GM12878 (cell line): ENCODE results near the gene TMEM38B. TPM values are rescaled to one million over a fixed set of nuclear protein-coding genes. Genes with fewer than 3 reads are reported as not detected.

ENCODE experiments used
- ATAC-seq: fragments of 200-7000 bp; cut with Tn5 transposase; 3 replicates; pipeline ENCODE4 v1.9.1; 2020; ENCODE audit warnings: mild to moderate bottlenecking, moderate library complexity
- BruUV-seq: library from RNA; stranded (reverse); fragments of 400-500 nt; replicated peaks from 2 replicates; lab custom pipeline; 2021; lab: Mats Ljungman, UMichigan
- CTCF ChIA-PET: fragments of 300-600 bp; sonication (Branson Sonifier 250); formaldehyde crosslinking; extraction: SDS; loops from one replicate; lab custom pipeline; 2021; ENCODE audit warnings: inconsistent platforms; lab: Yijun Ruan, JAX
- POLR2A ChIA-PET: fragments of 350-600 bp; formaldehyde crosslinking; extraction: SDS; loops from one replicate; lab custom pipeline; 2021; ENCODE audit warnings: inconsistent platforms; lab: Charles Lee
- RAD21 ChIA-PET: fragments of 300-600 bp; sonication (Branson Sonifier 250); formaldehyde crosslinking; loops from one replicate; lab custom pipeline; 2023; ENCODE audit warnings: antibody characterized with exemption; ENCODE audit not compliant: unreplicated experiment; lab: Charles Lee
- SMC1A ChIA-PET: fragments of 300-600 bp; sonication (Branson Sonifier 250); formaldehyde crosslinking; loops from one replicate; lab custom pipeline; 2023; ENCODE audit not compliant: unreplicated experiment, uncharacterized antibody; lab: Charles Lee
- DNase-seq: peaks from one replicate; pipeline ENCODE4 v3.0.0-alpha.2; 2011; ENCODE audit warnings: low read depth, low spot score
- FAIRE-seq: peaks from 3 replicates; lab custom pipeline; 2011; peaks lifted over from hg19 to GRCh38; lab: Jason Lieb, UNC
- H2AFZ ChIP-seq: 2 replicates; pipeline ENCODE4 v1.6.0; 2011; ENCODE audit warnings: low read depth, low read length, control low read depth; ENCODE audit not compliant: control insufficient read depth
- H3K27ac ChIP-seq: 2 replicates; pipeline ENCODE4 v1.5.1; 2011; ENCODE audit warnings: control low read depth; ENCODE audit not compliant: control insufficient read depth, insufficient read depth
- H3K27me3 ChIP-seq, 2 experiments: replicated peaks in 1 of 2; 2 replicates each; pipeline versions ENCODE4 v1.6.0 to v1.6.1; 2011; ENCODE audit warnings: low read length in 1 of 2; ENCODE audit not compliant: control insufficient read depth in 2 of 2, insufficient read depth in 2 of 2
- H3K36me3 ChIP-seq, 2 experiments: 2 replicates each; pipeline ENCODE4 v1.5.1; 2011; ENCODE audit warnings: low read length in 1 of 2; ENCODE audit not compliant: control insufficient read depth in 2 of 2, insufficient read depth in 2 of 2
- H3K4me1 ChIP-seq: 2 replicates; pipeline ENCODE4 v1.6.1; 2011; ENCODE audit warnings: mild to moderate bottlenecking, low read length, moderate library complexity, mixed read lengths; ENCODE audit not compliant: control insufficient read depth, insufficient read depth
- H3K4me2 ChIP-seq: 2 replicates; pipeline ENCODE4 v1.6.0; 2011; ENCODE audit warnings: control low read depth; ENCODE audit not compliant: control insufficient read depth, insufficient read depth
- H3K4me3 ChIP-seq: fragments of 200-600 bp; sonication (generic); 2 replicates; pipeline ENCODE4 v1.5.1; 2016
- H3K79me2 ChIP-seq: 2 replicates; pipeline ENCODE4 v1.6.0; 2011; ENCODE audit warnings: low read length; ENCODE audit not compliant: control insufficient read depth, insufficient read depth
- H3K9ac ChIP-seq: 2 replicates; pipeline ENCODE4 v1.8.0; 2011; ENCODE audit warnings: low read length, control low read depth, mixed read lengths; ENCODE audit not compliant: control insufficient read depth, insufficient read depth
- H3K9me3 ChIP-seq: replicated peaks from 3 replicates; pipeline ENCODE4 v1.5.1; 2011; ENCODE audit warnings: mild to moderate bottlenecking, low read length; ENCODE audit not compliant: control insufficient read depth, insufficient read depth
- H4K20me1 ChIP-seq: 2 replicates; pipeline ENCODE4 v1.6.0; 2011; ENCODE audit not compliant: control insufficient read depth, insufficient read depth
- BRCA1 ChIP-seq: IDR thresholded peaks from 2 replicates; pipeline ENCODE4 v1.6.1; 2011; ENCODE audit warnings: low read depth, low read length, improper control_type of control experiment
- CEBPZ ChIP-seq: fragments of 150-350 bp; IDR thresholded peaks from 2 replicates; pipeline ENCODE4 v1.6.1; 2016; ENCODE audit warnings: low read depth, low read length
- CREB1 ChIP-seq: IDR thresholded peaks from 2 replicates; pipeline ENCODE4 v1.6.1; 2012; ENCODE audit warnings: low read depth, mild to moderate bottlenecking, inconsistent platforms
- CREM ChIP-seq: IDR thresholded peaks from 2 replicates; pipeline ENCODE4 v1.6.1; 2014; ENCODE audit warnings: antibody characterized with exemption, low read depth
- NR2C1 ChIP-seq: fragments of 450-650 bp; IDR thresholded peaks from 2 replicates; pipeline ENCODE4 v1.6.1; 2017; ENCODE audit warnings: antibody characterized with exemption, mild to moderate bottlenecking, moderate library complexity
- RAD21 ChIP-seq: IDR thresholded peaks from 2 replicates; pipeline ENCODE4 v1.6.1; 2011; ENCODE audit warnings: mild to moderate bottlenecking, low read depth, low read length, moderate library complexity; ENCODE audit not compliant: insufficient read depth
- SKIL ChIP-seq: fragments of 450-650 bp; IDR thresholded peaks from 2 replicates; pipeline ENCODE4 v1.6.1; 2017; ENCODE audit warnings: mild to moderate bottlenecking, low read depth, inconsistent platforms; ENCODE audit not compliant: poor library complexity, severe bottlenecking
- SP1 ChIP-seq: IDR thresholded peaks from one replicate; pipeline ENCODE4 v1.6.1; 2011; ENCODE audit warnings: low read depth, low read length
- TCF3 ChIP-seq: IDR thresholded peaks from 2 replicates; pipeline ENCODE4 v1.6.1; 2012; ENCODE audit warnings: low read depth, mild to moderate bottlenecking, low read length, borderline replicate concordance; ENCODE audit not compliant: insufficient read depth
- TCF7 ChIP-seq: IDR thresholded peaks from 2 replicates; pipeline ENCODE4 v1.6.1; 2014; ENCODE audit warnings: antibody characterized with exemption, borderline replicate concordance
- WRNIP1 ChIP-seq: IDR thresholded peaks from 2 replicates; pipeline ENCODE4 v1.6.1; 2011; ENCODE audit warnings: low read depth, low read length, improper control_type of control experiment, borderline replicate concordance
- WGBS: methylation state at CpG from one replicate; pipeline ENCODE4 v1.1.6; 2016; ENCODE audit warnings: low lambda C conversion rate; ENCODE audit not compliant: insufficient replicate concordance, insufficient coverage; ENCODE audit errors: missing lambda C conversion rate; 5-methylcytosine and 5-hydroxymethylcytosine counted together
- in situ Hi-C: fragments of 300-500 bp; cut with MboI; formaldehyde crosslinking; loops from 9 replicates; pipeline ENCODE4 v1.14.3; 2018; ENCODE audit warnings: mixed read lengths
- intact Hi-C: fragments of 100-400 bp; cut with micrococcal nuclease; formaldehyde crosslinking; loops from one replicate; pipeline ENCODE4 v1.14.2; 2022; ENCODE audit not compliant: unreplicated experiment
- polyA plus RNA-seq, 11 experiments: library from polyadenylated mRNA; depleted of rRNA in 4 of 11; unstranded in 6 of 11; stranded (reverse) in 5 of 11; fragments of >200 nt; fragmentation: Nextera tagmentation in 4 of 11; fragmentation: Illumina TruSeq in 1 of 11; extraction: Ambion mirVana in 4 of 11; extraction: Trizol in 1 of 11; gene quantifications; 1 replicate in 1 of 11; 2 replicates in 10 of 11; pipeline versions ENCODE4 v1.2.1 to v1.2.3, GENCODE V29; 2011 to 2016; ENCODE audit warnings: inconsistent platforms in 2 of 11, missing spikeins in 2 of 11, low read depth in 1 of 11
- total RNA-seq, 4 experiments: library from RNA; depleted of rRNA in 3 of 4; stranded (reverse); fragments of >200 nt in 3 of 4; fragmentation: Illumina TruSeq in 1 of 4; extraction: Trizol in 1 of 4; gene quantifications; 2 replicates each; pipeline versions ENCODE4 v1.2.1 to v1.2.3, GENCODE V29; 2013 to 2021

TMEM38B gene
- total and polyA plus RNA-seq, 10 of the 15 experiments (the other 5 are each of a cell fraction or from before 2014, with no cell fraction given) = 8.4 to 22.5 (median 12.7) TPM

- H3K4me3 ChIP-seq = no peak overlapping the region
- H4K20me1 ChIP-seq = no peaks in the 10 kb centered on the region
- DNase-seq (no peak), FAIRE-seq (no peak), ATAC-seq (no peak)
- no peak overlapping the region for H3K27ac ChIP-seq
- H3K4me2 ChIP-seq = no peak overlapping the region
- in situ Hi-C loops = no loop called here
- H3K9me3 ChIP-seq = peaks cover 3% of the 10 kb centered on the region; the same call in 1 of the 3 replicates
- ChIA-PET SMC1A (no interaction called here), CTCF (no interaction called here), POLR2A (no interaction called here), RAD21 (no interaction called here)
- BruUV-seq = no TSS peak
- H3K79me2 ChIP-seq = no peaks in the 10 kb centered on the region
- peaks cover 0 to 3% of the 10 kb centered on the region in 2 experiments; a peak in 3 of 4 replicates for H3K36me3 ChIP-seq
- H3K9ac ChIP-seq = no peak overlapping the region
- H2AFZ ChIP-seq = no peak overlapping the region
- no peaks in the 10 kb centered on the region for H3K4me1 ChIP-seq
- TF ChIP-seq TCF7 (no peak), BRCA1 (no peak), CREB1 (no peak), CEBPZ (no peak), CREM (no peak), RAD21 (no peak), TCF3 (no peak), WRNIP1 (no peak), SP1 (no peak), NR2C1 (no peak), SKIL (no peak)
- WGBS = 83% methylated on average over 4 of the region's 4 CpGs
- H3K27me3 ChIP-seq = no peaks in the 10 kb centered on the region
- intact Hi-C loops = no loop called here
These were observed 57.4 kb downstream of the TMEM38B start for GRCh38 chr9:105751761-105752160.
